HepG2 (cell line): Measurements from ENCODE around the gene GAR1. TPM values are rescaled to one million over a fixed set of nuclear protein-coding genes. Genes with fewer than 3 reads are reported as not detected.

Source experiments
- FOXO1 ChIP-seq: sonication (generic); formaldehyde crosslinking; IDR thresholded peaks from 2 replicates; pipeline ENCODE4 v1.4.0; 2020; ENCODE audit warnings: missing genetic modification reagents
- HOXA9 ChIP-seq: sonication (generic); formaldehyde crosslinking; IDR thresholded peaks from 2 replicates; pipeline ENCODE4 v1.8.1; 2022; ENCODE audit warnings: missing genetic modification reagents, mild to moderate bottlenecking, moderate library complexity, borderline replicate concordance
- MLX ChIP-seq: IDR thresholded peaks from 2 replicates; pipeline ENCODE4 v1.6.1; 2016
- RELA ChIP-seq: sonication (generic); formaldehyde crosslinking; IDR thresholded peaks from 2 replicates; pipeline ENCODE4 v1.4.0; 2020; ENCODE audit warnings: missing genetic modification reagents
- ZNF143 ChIP-seq: sonication (generic); formaldehyde crosslinking; IDR thresholded peaks from 2 replicates; pipeline ENCODE4 v1.4.0; 2020; ENCODE audit warnings: missing genetic modification reagents
- polyA plus RNA-seq, 8 experiments: library from polyadenylated mRNA; depleted of rRNA in 3 of 8; stranded (reverse) in 7 of 8; unstranded in 1 of 8; fragments of >200 nt; fragmentation: Illumina TruSeq in 4 of 8; extraction: Trizol in 4 of 8; gene quantifications; 2 replicates each; pipeline versions ENCODE4 v1.2.1 to v1.2.3, GENCODE V29; 2011 to 2016; ENCODE audit warnings: low read depth in 4 of 8, missing spikeins in 1 of 8, mixed read lengths in 1 of 8; ENCODE audit not compliant: insufficient read depth in 1 of 8
- total RNA-seq, 5 experiments: library from RNA; depleted of rRNA; stranded (reverse); fragments of >200 nt; fragmentation: Illumina TruSeq; extraction: Trizol; gene quantifications; 2 replicates each; pipeline ENCODE4 v1.2.3, GENCODE V29; 2016; ENCODE audit warnings: low read depth in 1 of 5
- TF ChIP-seq, protein P1 (sequence below): sonication (generic); formaldehyde crosslinking; IDR thresholded peaks from one replicate; pipeline ENCODE4 v1.5.1; 2020; ENCODE audit warnings: mild to moderate bottlenecking, missing genetic modification reagents; ENCODE audit errors: not compliant biosample characterization

The GAR1 gene
- total and polyA plus RNA-seq, 2 of the 13 experiments (the other 11 are each of a cell fraction or from before 2014, with no cell fraction given) = 11.3 to 11.4 TPM

- TF ChIP-seq, protein P1, sequence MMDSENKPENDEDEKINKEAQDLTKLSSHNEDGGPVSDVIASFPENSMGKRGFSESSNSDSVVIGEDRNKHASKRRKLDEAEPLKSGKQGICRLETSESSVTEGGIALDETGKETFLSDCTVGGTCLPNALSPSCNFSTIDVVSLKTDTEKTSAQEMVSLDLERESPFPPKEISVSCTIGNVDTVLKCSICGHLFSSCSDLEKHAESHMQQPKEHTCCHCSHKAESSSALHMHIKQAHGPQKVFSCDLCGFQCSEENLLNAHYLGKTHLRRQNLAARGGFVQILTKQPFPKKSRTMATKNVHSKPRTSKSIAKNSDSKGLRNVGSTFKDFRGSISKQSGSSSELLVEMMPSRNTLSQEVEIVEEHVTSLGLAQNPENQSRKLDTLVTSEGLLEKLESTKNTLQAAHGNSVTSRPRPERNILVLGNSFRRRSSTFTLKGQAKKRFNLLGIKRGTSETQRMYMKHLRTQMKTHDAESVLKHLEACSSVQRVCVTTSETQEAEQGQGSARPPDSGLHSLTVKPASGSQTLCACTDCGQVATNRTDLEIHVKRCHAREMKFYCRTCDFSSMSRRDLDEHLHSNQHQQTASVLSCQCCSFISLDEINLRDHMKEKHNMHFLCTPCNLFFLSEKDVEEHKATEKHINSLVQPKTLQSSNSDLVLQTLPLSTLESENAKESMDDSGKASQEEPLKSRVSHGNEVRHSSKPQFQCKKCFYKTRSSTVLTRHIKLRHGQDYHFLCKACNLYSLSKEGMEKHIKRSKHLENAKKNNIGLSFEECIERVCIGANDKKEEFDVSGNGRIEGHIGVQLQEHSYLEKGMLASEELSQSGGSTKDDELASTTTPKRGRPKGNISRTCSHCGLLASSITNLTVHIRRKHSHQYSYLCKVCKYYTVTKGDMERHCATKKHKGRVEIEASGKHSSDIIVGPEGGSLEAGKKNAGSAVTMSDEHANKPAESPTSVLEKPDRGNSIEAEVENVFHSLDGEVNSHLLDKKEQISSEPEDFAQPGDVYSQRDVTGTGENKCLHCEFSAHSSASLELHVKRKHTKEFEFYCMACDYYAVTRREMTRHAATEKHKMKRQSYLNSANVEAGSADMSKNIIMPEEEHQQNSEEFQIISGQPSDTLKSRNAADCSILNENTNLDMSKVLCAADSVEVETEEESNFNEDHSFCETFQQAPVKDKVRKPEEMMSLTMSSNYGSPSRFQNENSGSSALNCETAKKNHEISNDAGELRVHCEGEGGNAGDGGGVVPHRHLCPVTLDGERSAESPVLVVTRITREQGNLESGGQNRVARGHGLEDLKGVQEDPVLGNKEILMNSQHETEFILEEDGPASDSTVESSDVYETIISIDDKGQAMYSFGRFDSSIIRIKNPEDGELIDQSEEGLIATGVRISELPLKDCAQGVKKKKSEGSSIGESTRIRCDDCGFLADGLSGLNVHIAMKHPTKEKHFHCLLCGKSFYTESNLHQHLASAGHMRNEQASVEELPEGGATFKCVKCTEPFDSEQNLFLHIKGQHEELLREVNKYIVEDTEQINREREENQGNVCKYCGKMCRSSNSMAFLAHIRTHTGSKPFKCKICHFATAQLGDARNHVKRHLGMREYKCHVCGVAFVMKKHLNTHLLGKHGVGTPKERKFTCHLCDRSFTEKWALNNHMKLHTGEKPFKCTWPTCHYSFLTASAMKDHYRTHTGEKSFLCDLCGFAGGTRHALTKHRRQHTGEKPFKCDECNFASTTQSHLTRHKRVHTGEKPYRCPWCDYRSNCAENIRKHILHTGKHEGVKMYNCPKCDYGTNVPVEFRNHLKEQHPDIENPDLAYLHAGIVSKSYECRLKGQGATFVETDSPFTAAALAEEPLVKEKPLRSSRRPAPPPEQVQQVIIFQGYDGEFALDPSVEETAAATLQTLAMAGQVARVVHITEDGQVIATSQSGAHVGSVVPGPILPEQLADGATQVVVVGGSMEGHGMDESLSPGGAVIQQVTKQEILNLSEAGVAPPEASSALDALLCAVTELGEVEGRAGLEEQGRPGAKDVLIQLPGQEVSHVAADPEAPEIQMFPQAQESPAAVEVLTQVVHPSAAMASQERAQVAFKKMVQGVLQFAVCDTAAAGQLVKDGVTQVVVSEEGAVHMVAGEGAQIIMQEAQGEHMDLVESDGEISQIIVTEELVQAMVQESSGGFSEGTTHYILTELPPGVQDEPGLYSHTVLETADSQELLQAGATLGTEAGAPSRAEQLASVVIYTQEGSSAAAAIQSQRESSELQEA = no peak
- TF ChIP-seq MLX (CRISPR knock-in tag) = no peak
- no peak for TF ChIP-seq RELA (CRISPR knock-in tag)
- no peak for TF ChIP-seq FOXO1
- no peak for TF ChIP-seq HOXA9 (CRISPR knock-in tag)
- TF ChIP-seq ZNF143 (CRISPR knock-in tag) = no peak
Measured at GRCh38 chr4:109795059-109795458, 20.5 kb upstream of the GAR1 start (continued).
